Colon (tissue), 2 donors: ENCODE data around the gene RALGPS1.
"Not testable (repeated sequence)": the region's sequence is repeated elsewhere in the genome, so short reads cannot be mapped to it uniquely, and the experiment has no call there.

Experiments used
- FAIRE-seq: peaks from 2 replicates; lab custom pipeline; 2012; peaks lifted over from hg19 to GRCh38; lab: Jason Lieb, UNC
- donor health status: control.
- donor health status: control.

Gene RALGPS1

DNA sequence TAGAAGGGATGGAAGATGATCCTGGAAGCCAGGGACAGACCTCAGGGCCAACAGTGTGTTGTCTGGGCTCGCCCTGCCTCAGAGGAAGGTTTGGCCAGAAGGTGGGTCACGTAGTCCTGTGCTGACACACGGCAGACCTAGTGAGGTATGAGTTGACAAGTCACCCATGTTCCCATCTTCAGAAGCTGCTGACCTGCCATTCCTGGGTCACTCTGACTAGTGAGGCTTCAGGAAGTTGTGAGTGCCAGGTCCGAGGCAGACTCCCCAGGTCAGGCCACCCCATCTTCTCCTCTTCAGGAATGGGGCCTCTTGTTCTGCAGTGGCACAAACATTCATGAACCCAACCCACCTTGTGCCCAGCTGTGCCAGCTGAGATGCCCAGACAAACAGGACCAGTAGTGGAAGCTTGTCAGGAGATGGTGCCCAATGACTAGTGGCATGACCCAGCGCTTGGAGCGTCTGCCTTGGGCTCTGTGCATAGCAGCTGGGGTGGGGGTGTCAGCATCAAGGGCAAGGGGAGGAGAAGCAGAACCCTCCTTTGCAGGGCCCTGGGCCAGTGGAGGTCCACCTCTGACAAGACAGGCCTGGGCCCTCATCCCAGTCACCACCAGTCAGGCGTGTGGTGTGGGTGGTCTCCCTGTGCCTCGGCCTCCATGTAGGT, 224.6 kb downstream of the RALGPS1 start:
- FAIRE-seq, result no peak

DNA sequence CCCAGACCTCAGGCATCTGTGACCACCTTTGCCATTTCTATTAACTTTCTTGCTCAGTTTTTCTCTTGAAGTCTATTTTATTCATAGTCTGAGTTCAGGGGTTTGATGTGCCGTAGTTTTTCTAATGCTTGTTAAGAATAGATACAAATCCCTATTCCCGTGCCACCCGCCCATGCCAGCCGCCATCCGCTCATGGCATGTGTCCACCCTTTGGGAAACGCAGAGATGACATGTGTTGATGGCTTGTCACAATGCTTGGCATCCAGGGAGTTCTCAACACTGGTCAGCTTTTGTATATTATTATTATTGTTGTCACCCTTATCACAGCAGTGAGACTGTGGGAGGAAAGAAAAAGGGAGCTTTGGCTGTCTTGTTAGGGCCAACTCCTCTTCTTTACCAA, 225.2 kb downstream of the RALGPS1 start:
- no peak for FAIRE-seq

DNA sequence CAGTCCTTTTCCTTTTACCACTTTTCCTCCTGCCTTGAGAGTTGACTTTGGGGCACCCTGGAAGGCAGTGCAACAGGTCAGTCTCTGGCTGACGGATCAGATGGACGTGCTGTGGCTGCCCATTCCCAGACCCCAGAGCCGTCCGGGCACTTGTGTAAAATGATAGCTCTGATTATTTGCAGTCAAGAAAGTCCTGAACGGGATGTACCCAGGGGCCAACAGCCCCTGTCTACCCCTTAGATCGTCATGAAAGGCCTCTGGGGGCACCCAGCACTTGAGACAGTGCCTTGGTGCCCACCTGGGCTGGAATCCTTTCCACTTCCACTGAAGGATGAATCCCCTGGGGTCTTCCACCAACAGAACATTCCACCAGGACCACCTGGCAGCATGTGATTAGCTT, 225.6 kb downstream of the RALGPS1 start:
- no peak for FAIRE-seq

DNA sequence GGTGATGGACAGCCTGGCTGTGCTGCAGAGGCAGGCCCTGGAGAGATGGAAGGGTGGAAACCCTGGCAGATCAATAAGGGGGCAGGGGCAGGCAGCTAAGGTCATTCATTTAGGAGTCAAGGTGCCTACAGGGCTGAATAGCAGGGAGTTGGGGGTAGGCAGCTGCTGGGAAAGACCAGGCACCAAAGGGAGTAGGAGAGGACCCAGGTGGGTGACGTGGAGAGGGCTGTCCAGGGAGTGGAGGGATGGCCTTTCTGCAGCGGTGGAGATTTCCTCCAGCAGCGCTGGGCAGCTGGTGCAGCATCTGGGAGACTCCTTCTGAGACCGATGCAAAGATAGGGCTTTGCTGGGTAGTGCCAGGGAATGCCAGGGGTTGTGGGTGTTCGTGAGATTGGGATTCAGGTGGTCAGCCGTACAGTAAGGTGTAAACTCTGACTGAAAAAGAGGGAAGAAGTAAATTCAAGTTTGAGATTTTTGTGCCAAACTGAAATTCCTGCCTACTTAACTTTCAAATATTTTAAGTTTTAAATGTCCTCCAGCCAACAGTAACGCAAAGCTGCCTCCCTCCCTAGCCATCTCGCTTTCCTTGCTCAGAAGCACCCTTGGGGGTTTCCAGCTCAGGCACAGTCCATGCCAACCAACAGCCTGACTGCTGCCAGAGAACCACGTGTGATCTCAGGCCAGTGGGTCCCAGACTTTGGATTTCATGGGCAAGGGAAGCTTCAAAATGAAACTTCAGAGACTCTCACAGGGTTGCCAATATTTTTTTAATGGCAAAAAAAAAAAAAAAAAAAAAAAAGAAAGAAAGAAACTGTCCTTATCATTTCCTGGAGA, 226.5 kb downstream of the RALGPS1 start:
- FAIRE-seq, result no peak

DNA sequence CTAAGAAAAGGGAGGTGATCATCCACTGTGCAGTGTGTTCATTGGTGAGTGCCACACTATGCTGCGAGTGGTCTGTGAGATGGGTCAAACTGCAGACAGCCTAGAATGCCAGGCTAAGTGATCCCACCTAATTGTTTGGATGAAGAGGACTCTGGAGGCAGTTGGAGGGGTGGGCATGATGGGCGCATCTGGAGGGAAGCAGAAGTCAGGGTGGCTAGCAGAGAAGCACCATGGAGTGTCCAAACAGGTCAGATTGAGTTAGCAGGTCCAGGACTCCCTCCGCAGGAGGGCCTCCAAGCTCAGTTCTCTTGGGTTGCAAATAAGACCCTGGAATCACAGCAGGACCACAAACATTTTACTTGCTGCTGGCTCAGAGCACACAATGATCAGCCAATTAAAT, 227.7 kb downstream of the RALGPS1 start:
- no peak for FAIRE-seq

DNA sequence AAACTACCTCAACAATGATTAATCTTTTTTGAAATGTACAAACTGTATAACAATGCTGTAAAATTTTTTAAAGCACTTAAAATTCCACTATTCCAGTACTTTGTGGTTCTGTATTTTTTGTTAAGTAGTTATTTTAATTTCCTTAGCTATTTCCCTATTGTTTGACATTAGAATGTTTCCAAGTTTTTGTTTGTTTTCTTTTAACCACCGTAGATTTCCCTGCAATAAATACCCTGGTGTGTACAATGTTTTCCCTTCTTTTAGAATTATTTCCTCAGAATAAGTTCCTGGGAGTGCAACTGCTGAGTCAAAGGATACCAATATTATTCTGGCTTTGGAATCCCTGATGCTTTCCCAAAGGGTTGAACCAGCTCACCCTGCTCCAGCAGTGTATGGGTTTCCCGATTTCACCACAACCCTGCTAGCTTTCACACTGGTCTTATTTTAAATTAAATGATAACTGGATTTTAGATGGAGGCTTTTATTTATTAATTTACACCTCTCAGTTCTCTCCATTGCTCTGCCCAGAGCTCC, 228.4 kb downstream of the RALGPS1 start:
- no peak for FAIRE-seq

DNA sequence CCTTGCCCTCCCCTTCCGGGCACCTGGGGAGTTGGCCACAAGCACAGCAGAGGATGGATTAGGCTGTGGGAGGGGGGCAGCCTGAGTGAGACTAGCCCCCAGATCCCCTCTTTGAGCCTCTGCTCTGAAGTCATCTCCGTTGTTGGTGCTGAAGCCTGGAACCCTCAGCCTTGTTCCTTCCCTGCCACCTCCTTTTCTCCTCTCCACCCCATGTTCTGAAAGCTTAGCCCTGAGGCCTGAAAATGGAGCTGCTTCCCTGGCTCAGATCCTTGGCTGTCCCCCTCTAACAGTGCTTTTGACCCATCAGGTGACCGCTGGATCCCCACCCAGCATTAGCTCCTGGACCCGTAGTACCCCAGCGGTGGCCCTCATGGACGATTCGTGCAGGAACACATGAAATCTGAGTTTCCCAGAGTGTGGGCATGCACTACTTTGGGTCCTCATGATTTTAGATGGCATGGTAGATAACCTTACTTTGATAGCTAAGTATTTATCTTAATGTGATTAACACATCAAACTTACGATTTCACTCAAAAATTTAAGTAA, 229.4 kb downstream of the RALGPS1 start:
- FAIRE-seq, result no peak

DNA sequence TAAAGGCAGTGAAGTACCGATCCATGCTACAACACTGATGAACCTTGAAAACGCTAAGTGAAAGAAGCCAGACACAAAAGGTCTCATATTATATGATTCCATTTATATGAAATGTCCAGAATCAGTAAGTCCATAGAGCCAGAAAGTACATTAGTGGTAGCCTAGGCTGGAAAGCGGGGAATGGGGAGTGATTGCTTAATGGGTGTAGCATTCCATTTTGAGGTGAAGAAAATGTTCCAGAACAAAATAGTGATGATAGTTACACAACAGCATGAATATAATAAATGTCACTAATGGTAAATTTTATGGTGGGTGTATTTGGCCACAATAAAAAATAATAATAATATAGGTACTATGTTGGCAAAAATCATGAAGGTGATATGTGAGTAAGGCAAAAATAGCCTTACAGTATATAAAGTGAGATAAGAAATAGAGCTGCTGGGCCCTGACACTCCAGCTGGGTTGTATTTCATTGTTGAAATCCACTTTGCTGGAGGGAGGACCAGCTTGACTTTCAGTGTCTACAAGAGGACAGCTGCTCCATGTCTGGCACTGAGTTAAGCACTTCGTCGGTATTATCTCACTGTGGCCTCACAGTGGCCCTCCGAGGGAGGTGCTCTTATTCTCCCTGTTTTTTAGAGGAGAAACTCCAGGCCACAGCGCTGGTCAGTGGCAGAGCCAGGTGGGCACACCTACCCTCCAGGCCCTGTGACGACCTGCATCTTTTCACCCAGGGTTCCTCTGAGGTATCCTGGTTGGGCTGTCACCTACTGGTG, 230.3 kb downstream of the RALGPS1 start:
- no peak for FAIRE-seq

DNA sequence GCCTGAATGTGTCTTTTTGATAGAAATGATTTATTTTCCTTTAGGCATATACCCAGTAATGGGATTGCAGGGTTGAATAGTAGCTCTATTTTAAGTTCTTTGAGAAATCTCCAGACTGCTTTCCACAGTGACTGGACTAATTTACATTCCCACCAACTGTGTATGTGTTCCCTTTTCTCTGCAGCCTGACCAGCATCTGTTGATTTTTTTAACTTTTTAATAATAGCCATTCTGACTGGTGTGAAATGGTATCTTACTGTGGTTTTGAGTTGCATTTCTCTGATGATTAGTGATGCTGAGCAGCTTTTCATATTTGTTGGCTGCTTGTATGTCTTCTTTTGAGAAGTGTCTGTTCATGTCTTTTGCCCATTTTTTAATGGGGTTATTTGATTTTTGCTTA, 232.3 kb downstream of the RALGPS1 start:
- not testable (repeated sequence) for FAIRE-seq

DNA sequence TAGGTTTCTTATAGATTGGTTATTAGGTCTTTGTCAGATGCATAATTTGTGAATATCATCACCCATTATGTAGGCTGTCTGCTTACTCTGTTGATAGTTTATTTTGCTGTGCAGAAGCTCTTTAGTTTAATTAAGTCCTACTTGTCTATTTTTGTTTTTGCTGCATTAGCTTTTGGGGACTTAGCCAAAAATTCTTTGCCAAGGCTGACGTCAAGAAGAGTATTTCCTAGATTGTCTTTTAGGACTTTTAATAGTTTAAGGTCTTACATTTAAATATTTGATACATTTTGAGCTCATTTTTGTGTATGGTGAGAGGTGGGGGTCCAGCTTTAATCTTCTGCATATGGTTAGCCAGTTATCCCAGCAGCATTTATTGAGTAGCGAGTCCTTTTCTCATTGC, 232.7 kb downstream of the RALGPS1 start:
- FAIRE-seq, result no peak

DNA sequence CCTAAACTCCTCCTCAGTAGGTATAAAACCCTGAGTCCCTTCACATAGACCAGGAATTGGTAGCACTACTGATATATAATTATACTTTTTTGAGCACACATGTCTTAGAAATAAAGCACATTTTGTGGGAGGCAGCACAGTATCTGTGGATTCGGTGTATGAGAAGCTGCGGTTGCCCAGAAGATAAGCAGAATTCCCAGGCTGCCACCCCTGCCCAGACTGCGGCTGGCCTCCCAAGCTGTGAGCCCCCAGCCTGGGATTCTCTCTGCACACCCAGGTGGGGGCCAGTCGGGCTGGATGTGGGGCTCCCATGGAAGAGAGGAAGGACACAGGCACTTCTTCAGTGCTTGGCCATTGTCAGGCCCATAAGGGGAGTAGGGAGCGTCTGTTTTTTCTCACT, 233.4 kb downstream of the RALGPS1 start:
- no peak for FAIRE-seq

DNA sequence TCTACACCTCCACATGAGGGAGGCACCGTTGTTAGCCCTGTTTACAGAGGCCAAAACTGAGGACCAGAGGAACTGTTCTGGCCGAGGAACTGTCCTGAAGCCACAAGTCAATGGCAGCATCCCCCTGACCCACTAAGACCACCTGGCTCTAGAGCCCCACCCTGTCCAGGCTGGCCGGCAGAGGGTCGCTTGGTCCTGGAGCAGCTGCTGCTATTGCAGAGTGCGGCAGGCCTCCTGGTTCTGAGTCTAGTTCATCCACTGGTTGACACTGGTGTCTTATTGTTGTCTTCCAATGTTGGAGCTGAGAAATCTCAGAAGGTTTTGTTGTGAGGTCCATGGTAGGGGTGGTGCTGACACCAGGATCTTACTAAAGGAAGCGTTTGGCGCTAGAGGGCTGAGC, 234.4 kb downstream of the RALGPS1 start:
- FAIRE-seq, result no peak

DNA sequence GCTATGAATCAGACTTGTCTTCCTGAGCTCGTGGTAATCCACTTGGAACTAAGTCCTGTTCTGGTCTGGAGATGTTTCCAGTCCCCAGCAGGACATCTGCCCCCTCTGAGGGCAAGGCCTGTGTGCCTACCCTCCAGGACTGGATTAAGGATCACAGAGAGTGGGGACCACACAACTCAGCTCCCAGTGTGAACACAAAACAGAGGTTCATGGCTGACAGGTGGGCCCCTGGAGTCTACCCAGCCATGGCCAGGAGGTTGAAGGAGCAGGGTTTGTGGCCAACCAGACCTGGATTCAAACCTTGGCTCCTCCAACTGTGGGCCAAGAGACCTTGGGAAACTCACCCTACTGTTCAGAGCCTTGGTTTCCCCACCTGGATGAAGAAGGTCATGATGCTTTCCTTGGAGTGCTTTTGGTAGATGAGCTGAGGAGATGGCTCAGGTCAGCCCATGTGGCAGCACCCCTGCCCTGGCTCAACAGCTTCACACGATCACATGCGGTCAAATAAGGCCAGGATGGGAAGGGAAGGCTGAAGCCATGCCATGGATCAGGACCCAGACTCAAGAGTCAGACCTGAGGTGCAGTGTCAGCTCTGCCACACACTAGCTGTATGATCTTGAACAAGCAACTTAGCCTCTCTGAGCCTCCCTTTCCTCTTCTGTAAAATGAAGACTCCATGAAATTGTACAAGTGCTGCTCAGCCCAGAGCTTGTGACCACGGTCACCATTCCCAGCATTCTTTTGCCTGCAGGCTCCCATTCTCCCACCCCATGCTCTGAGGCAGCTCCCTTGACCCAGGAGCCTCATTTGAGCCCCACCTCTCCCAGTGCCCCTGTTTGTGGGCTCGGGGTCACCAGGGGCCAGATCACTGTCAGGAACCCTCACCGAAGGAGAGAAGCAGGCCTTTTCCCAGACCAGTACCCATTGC, 235.1 kb downstream of the RALGPS1 start:
- FAIRE-seq, result no peak

DNA sequence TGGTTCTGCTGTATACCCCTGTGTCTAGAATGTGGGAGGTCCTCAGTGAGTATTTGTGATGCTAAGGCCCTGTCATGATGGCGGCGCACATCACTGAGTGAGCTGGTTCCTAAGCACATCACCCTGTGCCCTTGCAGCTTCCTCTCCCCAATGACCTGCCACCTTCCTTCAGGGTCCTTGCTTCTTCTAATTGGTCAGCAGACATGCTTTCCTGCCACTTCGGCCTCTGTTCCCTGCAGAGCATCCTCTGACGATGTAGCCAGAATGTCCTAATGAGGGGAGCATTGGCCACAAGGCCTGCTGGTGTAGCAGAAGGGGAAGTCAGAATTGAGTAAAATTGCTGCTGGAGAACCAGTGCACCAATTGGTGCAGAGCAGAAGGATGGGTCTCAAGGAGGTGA, 238.9 kb downstream of the RALGPS1 start:
- FAIRE-seq, result no peak

DNA sequence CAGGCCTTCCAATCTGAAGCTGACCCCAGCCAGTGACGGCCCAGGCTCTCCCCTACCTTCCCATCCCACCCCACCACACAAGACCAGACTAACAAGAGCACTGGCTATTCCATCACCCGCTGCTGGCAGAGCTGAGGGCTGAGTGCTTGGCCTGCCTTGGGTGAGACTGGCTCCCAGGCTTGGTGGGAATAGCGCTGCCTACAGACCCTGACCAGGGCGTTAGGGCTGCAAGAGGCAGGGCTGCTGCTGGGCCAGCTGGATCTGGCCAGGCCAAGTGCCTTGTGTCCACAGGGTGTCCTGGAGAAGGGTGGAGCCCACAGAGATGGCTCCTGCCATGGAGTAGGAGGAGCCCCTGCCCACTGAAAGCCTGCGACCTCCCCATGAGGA, 239.4 kb downstream of the RALGPS1 start:
- no peak for FAIRE-seq

DNA sequence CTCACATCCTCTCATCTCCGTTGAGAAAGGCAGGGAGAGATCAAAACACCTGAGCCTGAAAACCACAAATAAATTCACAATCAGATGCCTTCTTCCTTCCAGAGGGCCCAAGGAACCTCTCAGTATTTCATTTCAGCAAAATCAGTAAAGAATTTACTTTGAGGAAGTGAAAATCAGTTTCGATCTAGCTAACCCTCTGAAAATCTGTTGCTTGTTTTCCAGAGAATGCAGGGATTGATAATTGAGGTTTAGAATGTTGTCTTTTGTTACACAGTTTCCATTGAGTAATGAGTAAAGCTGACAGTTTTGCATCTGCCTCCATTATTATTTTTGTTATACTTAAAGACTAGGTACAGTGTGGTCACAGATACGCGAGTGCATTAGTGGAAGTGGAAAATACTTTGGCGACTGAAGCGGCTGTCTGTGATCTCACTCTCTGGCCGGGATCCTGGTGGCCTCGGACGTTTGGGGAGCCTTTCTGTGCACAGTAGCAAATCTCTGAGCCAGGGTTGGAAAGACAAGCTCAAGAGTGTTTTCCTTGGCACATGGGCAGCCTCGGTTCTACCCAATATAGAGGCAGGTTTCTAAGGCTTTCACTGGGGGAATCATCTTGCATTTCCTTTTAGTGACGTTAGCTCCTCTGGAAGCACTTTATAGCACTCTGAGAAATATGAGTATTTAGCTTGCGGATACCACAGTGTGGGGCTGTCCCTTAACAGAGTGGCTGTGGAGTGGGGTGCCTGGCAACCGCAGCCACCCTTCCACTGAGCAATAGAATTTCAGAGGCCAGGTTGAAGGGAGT, 240.0 kb downstream of the RALGPS1 start:
- no peak for FAIRE-seq

DNA sequence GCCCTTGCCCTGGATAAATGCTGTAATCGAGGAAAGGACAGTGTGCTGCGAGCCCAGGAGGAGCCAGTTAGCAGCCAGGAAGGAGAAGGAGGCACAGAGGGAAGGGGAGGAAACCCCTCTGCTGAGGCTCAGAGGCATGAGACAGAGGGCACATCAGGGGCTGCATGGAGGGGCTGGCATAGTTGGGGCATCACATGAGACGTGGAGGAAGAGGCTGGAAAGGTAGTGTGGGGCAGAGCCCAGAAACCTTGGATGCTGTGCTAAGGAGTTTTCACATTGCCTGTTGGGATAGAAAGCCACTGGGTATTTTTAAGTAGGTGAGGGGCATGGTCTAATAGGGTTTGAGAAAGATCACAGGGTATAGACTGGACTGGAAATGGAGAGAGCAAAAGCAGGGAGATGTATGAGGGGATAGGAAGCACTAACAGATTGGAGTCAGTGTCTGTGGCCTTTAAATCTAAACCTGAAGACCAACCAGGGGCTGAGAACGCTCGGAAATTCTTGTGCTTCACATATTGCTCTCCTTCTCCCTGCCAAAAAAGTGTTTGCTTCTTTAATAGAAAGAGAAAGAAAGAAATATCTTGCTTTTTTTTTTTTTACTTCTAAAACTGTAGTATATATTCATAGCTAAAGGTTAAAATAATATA, 240.9 kb downstream of the RALGPS1 start:
- no peak for FAIRE-seq

DNA sequence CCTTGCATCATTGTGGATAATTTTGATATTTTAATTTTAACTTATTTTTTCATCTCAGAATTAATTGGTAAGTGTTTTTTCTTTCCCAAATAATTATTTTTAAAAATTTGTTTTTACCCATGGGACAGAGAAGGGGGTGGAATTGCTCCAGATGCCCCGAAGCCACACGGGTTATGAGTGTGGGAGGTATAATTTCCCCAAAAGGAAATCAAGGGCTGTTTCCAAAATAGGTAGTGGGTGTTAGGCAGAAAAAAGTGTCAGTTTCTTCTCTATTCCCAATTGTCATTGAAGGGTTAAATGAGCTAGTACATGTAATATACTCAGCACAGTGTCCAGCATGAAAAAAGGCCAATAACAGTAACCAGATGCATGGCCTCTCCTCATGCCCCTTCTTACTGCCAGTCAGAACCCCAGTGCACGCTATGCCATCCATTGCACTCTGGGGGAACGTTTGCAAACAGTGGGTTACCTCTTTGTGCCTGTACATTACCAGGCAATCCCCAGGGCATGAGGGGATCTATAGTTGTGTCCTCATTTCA, 244.3 kb downstream of the RALGPS1 start:
- no peak for FAIRE-seq

DNA sequence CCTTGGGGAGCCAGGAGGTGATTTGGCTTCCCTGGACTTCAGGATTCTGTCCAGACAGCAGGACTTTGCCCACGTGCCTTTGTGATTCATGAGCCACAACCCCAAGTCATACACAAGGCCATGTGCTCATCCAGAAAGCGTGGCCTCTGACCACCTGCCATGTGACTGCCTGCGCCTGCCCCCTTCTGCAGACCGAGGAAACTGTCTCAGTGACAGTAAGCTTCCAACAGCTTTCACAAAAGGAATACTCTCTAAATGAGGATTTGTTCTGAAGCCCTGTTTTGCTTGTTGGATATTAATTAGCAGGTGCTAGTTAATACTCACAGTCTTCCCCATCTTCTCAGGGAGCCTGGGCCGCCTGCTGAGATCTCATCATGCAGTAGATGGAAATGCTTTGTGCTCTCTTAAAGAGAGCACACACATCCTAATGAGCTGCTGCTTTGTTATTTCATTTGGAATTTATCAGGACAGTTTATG, 244.8 kb downstream of the RALGPS1 start:
- FAIRE-seq, result no peak
